GM18861 (cell line): Measurements from ENCODE around the gene LACTBL1.
"Not testable (repeated sequence)": the region's sequence is repeated elsewhere in the genome, so short reads cannot be mapped to it uniquely, and the experiment has no call there.

Source experiments
- ATAC-seq: cut with Tn5 transposase; IDR thresholded peaks from one replicate; pipeline ENCODE4 v1.9.1; 2021; ENCODE audit not compliant: unreplicated experiment

LACTBL1 gene

GRCh38 chr1:22972760-22973159 lies at the start of gene LACTBL1:
LACTBL1 (minus strand) TSS chr1:22972866; CDS start chr1:22972316, 550 bp downstream.
- no peak for ATAC-seq

- ATAC-seq = no peak
Measured at GRCh38 chr1:23021834-23022233, 49.2 kb upstream of the LACTBL1 start.

GRCh38 chr1:23020706-23021405 lies 48.2 kb upstream of the LACTBL1 start:
- no peak for ATAC-seq

DNA sequence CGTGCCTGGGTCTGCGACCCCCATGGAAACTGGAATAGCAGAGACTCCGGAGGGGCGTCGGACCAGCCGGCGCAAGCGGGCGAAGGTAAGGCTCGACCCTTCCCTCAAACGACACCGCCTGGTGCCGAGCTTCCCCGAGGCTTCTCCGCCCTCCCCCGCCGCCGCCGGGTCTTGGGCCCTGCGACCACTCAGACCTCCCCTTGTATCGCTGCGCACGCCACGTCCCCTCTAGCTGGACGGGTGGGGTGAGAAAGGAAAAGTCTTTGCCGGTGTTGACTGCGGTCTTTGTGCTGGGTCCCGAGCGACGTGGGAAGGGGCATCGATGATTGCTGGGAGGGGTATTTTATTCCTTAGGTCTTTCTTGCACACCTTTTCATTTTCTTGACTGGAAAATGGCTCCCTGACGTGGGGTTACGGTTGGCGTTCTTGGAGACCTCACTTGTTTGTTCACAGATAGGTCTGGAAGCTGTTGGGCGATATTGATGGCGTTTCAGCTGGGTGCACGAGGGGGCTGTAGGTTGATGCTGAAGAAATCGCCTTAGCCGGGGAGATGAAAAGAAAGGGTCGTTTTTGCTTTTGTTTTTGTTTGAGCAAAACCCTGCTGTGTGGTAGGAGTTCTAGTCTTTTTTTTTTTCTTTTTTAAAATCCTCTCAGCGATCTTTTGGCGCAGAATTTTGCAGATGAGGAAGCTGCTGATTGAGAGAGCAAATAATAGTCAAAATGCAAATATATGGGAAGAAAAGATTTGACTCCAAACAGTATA lies 47.4 kb upstream of the LACTBL1 start:
- peak; percentile 8 for ATAC-seq

DNA sequence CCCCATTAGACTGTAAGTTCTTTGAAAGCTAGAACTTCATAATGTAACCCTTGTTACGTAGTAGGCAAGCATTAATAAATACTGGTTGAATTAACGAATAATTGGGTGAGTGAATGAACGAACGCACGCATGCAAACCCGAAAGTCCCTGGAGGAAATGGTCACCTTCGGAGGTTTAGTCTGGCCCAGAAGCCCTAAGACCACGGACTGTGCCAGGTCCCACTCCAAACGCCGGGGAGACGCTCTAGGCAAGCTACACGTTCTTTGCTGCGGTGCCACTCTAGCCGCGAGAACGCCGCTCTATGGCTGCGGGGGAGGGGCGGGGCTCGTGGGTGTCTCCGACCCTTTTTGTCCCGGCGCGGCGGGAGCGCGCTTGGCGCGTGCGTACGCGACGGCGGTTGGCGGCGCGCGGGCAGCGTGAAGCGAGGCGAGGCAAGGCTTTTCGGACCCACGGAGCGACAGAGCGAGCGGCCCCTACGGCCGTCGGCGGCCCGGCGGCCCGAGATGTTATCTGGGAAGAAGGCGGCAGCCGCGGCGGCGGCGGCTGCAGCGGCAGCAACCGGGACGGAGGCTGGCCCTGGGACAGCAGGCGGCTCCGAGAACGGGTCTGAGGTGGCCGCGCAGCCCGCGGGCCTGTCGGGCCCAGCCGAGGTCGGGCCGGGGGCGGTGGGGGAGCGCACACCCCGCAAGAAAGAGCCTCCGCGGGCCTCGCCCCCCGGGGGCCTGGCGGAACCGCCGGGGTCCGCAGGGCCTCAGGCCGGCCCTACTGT lies 46.6 kb upstream of the LACTBL1 start, which contains the start of gene KDM1A:
Gene KDM1A, plus strand, starts transcription at position 375 of the 769 bp plus-strand sequence. Its CDS starts 129 bp downstream, at position 504.
- peak; percentile 88 for ATAC-seq

DNA sequence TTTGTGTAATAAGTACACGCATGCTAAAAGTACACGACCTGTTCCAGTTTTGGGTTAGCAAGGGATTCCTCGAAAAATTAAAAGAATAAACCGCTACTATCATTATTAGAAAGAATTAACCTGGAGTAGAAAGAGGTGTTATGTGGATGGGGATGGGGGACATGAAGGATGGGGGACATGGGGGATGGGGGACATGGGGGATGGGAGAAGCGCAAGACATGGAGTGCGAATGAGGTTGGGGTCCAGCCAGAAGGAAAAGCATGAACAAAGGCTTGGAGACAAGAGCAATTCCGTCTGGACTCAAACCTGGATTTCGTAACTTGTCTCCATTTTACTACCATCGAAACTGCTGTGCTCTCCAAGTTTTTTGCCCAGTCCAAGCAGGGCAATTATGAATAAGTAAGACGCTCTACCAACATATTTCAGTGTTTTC lies 46.0 kb upstream of the LACTBL1 start:
- no peak for ATAC-seq

GRCh38 chr1:23013657-23014056 lies 41.0 kb upstream of the LACTBL1 start:
- no peak for ATAC-seq

GRCh38 chr1:23010025-23010424 lies 37.4 kb upstream of the LACTBL1 start:
- not testable (repeated sequence) for ATAC-seq

- ATAC-seq = no peak
Measured at GRCh38 chr1:23008901-23009300, 36.2 kb upstream of the LACTBL1 start.

- no peak for ATAC-seq
Measured at GRCh38 chr1:23007106-23007505, 34.4 kb upstream of the LACTBL1 start.

DNA sequence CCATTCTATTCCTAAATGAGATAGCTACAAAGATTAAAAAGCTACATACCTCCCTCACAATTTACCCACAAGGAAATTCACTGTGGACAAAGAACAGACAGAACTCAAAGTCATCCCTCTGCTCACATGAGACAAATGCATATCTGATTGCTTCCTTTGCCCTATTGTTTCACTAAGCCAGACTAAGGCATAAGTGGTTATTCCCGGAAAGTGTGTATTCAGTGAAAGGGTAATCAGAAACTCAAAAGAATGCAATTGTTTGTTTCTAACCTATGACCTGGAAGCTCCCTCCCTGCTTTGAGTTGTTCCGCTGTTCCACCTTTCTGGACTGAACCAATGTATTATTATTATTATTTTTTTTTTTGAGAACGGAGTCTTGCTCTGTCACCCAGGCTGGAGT lies 32.1 kb upstream of the LACTBL1 start:
- ATAC-seq = not testable (repeated sequence)

GRCh38 chr1:23004112-23004511 lies 31.4 kb upstream of the LACTBL1 start:
- ATAC-seq = no peak

- not testable (repeated sequence) for ATAC-seq
Measured at GRCh38 chr1:23002218-23002617, 29.6 kb upstream of the LACTBL1 start.

GRCh38 chr1:23000133-23000532 lies 27.5 kb upstream of the LACTBL1 start:
- not testable (repeated sequence) for ATAC-seq

DNA sequence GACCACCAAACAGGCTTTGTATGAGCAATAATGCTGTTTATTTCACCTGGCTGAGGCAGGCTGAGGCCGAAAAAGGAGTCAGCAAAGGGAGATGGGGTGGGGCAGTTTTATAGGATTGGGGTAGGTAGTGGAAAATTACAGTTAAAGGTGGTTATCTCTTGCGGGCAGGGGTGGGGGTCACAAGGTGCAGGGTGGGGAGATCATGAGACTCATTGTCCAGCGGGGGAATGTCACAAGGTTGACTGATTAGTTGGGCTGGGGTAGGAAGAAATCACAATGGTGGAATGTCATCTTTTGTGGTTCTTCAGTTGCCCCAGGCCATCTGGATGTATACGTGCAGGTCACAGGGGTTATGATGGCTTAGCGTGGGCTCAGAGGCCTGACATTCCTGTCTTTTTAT lies 24.9 kb upstream of the LACTBL1 start:
- not testable (repeated sequence) for ATAC-seq

DNA sequence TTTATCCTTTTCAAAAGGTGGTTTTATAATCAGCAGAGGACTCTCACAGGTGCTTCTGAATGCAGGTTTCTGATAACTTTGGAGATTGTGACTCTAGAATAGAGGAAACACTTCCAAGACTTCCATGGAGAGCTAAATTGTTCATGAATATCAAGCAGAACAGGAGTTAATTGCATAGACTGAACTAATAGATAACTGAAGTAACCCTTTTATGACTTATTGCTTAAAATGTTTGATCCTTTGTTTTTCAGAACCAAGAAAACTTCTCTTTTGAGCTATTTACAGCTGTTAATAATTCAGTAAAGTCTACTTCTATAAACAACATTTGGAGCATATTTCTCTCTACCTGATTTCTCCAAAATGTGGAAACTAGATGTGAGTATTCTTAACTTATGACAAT lies 23.1 kb upstream of the LACTBL1 start:
- no peak for ATAC-seq

DNA sequence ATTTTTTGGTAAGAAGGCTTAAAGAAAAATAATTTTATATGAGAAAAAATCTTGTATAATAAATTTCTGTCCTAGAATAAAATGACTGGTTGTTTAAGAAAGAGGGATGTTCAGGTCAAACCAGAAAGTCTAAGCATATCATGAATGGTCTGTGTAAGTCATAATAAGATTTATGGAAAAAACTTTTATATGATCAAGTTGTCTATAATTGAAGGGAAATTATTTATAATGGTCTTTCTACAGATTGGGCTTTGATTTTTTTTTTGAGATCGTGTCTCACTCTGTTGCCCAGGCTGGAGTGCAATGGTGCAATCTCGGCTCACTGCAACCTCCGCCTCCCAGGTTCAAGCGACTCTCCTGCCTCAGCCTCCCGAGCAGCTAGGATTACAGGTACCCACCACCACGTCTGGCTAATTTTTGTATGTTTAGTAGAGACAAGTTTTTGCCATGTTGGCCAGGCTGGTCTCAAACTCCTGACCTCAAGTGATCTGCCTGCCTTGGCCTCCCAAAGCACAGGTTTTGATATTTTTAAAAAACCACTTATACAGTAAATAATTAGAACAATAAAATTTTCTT lies 20.6 kb upstream of the LACTBL1 start:
- ATAC-seq = not testable (repeated sequence)

DNA sequence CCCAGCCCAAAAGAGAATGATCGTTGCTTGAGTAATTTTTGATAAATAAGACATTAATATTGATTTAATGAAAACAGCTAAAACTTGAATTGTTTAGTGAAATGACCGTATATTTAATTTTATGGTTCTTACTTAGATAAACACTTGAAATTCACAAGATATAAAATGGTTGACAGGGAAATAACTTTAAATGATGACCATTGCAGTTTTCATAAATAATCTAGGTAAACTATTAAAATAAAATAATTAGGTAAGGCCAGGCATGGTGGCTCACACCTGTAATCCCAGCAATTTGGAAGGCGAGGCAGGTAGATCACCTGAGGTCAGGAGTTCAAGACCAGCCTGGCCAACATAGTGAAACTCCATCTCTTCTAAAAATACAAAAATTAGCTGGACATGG lies 19.7 kb upstream of the LACTBL1 start:
- ATAC-seq = not testable (repeated sequence)

DNA sequence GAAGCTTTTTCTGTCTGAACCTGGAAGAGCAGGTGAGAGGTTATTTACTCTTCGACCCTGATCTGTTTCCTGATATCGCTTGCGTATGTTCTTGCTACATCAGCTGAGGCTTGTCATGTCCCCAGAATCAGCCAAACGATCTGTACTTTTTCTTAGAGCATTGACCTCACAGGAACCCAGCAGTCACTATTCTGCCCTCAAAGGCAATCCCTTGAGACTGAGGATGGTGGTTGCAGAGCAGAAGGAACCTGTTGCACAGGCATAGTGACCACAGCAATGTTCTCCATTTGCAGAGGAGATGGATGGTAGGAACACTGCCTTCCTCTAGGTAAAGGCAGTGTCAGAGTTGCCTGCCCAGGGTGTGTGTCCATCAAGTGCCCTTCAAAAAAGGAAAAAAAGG lies 11.3 kb upstream of the LACTBL1 start:
- no peak for ATAC-seq

DNA sequence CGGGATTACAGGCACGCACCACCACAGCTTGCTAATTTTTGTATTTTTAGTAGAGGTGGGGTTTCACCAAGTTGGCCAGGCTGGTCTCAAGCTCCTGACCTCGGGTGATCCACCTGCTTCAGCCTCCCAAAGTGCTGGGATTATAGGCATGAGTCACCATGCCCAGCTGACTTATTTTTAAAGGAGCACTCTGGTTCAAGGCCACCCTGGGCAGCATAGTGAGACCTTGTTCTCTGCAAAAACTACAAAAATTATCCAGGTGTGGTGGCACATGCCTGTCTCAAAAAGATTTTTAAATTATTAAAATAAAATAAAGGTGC lies 7.8 kb upstream of the LACTBL1 start:
- not testable (repeated sequence) for ATAC-seq

- no peak for ATAC-seq
Measured at GRCh38 chr1:22978299-22978698, 5.6 kb upstream of the LACTBL1 start.
